Mucosa of descending colon (tissue), 3 donors: ENCODE results near the gene TMOD3. TPM values are rescaled to one million over a fixed set of nuclear protein-coding genes. Genes with fewer than 3 reads are reported as not detected.

Source experiments
- ATAC-seq: fragments of 200-7000 bp; cut with Tn5 transposase; one replicate; pipeline ENCODE4 v1.9.1; 2020; ENCODE audit warnings: mild to moderate bottlenecking, moderate library complexity
- DNase-seq, 3 donors: peaks; one replicate each; pipeline ENCODE4 v3.0.0-alpha.2; 2020
- H3K36me3 ChIP-seq: fragments of 200-600 bp; one replicate; pipeline ENCODE4 v1.8.0; 2021; ENCODE audit warnings: low read depth, mild to moderate bottlenecking
- H3K4me1 ChIP-seq: fragments of 200-600 bp; one replicate; pipeline ENCODE4 v1.8.0; 2021; ENCODE audit warnings: low read depth, mild to moderate bottlenecking
- H3K4me3 ChIP-seq: fragments of 200-600 bp; one replicate; pipeline ENCODE4 v1.8.0; 2021; ENCODE audit warnings: mild to moderate bottlenecking
- H3K9me3 ChIP-seq: fragments of 200-600 bp; one replicate; pipeline ENCODE4 v1.8.0; 2021; ENCODE audit warnings: mild to moderate bottlenecking
- intact Hi-C, 2 donors: fragments of 100-400 bp; cut with DNase I in 1 of 2; cut with micrococcal nuclease in 1 of 2; formaldehyde crosslinking; loops; one replicate each; pipeline versions ENCODE4 v1.11.0 to v1.11.1; 2022; cut with DNase I, micrococcal nuclease
- total RNA-seq, 3 donors: library from RNA; stranded (reverse); fragmentation: NEBNext Ultra II Directional in 2 of 3; extraction: Animal tissue kit (Norgen Biotek cat#: 25700) in 2 of 3; gene quantifications; one replicate each; pipeline versions ENCODE4 v1.2.1 to v1.2.4, GENCODE V29; 2021 to 2023
- TF ChIP-seq, protein P1 (sequence below): fragments of 200-600 bp; IDR thresholded peaks from one replicate; pipeline ENCODE4 v1.8.0; 2022; ENCODE audit warnings: antibody characterized with exemption, mild to moderate bottlenecking
- donor health status: DM: no; HTN: no; CAD: no; lungs with moderate emphysema.
- donor health status: DM: no; HTN: no; CAD: no.
- donor health status: DM: no; HTN: yes; CAD: no.

TMOD3 gene
- total RNA-seq, 3 donors from 2014 or later: 43.8 to 65.2 (median 63.7) TPM

DNA sequence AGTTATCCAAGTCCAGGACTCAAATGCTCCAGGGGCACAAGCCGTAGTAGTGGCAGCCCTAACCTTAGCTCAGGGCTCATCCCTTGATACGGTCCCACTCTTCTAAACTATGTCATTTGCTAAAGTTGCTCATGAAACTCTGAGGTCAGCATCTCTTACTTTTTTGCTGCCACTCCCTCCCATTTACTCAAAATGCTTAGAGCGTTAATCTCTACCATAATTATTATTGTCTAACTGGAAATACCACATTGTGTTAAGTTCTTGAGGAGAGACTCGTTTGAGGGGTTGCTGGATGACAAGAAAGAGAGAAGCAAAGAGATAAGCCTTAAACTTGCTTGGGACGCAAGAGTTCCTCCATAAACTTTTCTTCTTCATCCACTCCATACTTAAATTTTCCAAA lies 26.9 kb upstream of the TMOD3 start:
- ATAC-seq (no peak), DNase-seq (no peak)
- no peaks in the 10 kb centered on the region for H3K9me3 ChIP-seq
- no peak overlapping the region for H3K4me3 ChIP-seq
- no peaks in the 10 kb centered on the region for H3K36me3 ChIP-seq
- no peaks in the 10 kb centered on the region for H3K4me1 ChIP-seq
- intact Hi-C loops: no loop called here
- TF ChIP-seq, protein P1, sequence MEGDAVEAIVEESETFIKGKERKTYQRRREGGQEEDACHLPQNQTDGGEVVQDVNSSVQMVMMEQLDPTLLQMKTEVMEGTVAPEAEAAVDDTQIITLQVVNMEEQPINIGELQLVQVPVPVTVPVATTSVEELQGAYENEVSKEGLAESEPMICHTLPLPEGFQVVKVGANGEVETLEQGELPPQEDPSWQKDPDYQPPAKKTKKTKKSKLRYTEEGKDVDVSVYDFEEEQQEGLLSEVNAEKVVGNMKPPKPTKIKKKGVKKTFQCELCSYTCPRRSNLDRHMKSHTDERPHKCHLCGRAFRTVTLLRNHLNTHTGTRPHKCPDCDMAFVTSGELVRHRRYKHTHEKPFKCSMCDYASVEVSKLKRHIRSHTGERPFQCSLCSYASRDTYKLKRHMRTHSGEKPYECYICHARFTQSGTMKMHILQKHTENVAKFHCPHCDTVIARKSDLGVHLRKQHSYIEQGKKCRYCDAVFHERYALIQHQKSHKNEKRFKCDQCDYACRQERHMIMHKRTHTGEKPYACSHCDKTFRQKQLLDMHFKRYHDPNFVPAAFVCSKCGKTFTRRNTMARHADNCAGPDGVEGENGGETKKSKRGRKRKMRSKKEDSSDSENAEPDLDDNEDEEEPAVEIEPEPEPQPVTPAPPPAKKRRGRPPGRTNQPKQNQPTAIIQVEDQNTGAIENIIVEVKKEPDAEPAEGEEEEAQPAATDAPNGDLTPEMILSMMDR: no peak

DNA sequence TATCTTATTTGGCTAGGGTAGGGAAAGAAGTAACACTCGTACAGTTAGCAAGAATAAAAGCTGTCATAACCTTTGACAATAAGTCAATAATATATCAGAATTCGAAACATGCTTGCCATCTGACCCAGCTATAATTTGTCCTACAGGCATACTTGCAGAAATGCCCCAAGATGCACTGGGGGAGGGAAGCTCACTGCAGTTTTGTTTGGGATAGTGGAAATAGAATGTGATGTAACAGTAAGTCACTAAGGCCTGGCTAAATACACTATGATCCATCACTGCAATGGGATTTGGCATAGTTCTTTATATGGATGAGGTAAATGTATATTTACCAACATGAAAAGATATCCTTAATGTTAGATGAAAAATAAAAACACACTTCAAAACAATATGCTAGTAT lies 25.5 kb upstream of the TMOD3 start:
- no peaks in the 10 kb centered on the region for H3K9me3 ChIP-seq
- no peaks in the 10 kb centered on the region for H3K36me3 ChIP-seq
- intact Hi-C loops: no loop called here
- DNase-seq (no peak), ATAC-seq (no peak)
- H3K4me1 ChIP-seq: no peaks in the 10 kb centered on the region
- TF ChIP-seq, protein P1: no peak
- H3K4me3 ChIP-seq: no peak overlapping the region

DNA sequence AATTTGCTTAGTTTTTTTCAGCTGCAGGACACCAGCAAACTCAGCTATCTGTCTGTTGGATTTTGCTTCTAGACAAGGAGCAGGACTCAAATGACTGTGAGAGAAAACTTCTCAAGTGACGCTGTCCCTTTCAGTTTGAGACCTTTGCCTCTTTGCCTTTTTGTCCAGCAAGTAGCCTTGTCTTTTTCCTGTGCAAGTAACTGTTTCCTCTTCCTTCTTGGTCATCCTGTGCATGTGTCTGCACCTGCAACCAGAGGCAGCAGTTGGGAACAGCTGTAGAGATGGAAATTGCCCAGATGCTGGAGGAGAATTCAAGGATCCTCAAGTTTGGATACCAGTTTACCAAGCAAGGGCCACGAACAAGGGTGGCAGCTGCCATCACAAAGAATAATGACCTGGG lies 23.3 kb upstream of the TMOD3 start:
- intact Hi-C loops: no loop called here
- H3K36me3 ChIP-seq: no peaks in the 10 kb centered on the region
- no peak overlapping the region for H3K4me3 ChIP-seq
- H3K9me3 ChIP-seq: no peaks in the 10 kb centered on the region
- DNase-seq (no peak), ATAC-seq (no peak)
- H3K4me1 ChIP-seq: no peaks in the 10 kb centered on the region
- TF ChIP-seq, protein P1: no peak

DNA sequence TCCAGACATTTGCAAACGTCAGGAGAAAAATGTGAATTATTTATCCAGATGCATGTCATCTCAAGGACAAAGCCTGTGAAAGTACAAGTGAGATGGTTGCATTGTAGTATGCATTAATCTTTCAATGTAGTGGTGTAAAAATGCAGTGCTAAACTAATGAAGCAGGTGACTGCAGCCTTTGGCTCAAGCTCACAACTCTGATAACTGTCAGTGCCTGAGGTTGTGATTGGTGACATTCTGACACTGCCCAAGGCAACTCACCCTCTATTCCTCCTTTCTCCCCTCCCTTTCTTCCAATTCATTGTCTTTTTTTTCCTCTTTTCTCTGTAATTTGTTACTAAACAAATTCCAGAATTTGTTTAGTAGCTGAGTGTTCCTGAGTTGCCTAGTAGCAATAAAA lies 20.0 kb upstream of the TMOD3 start:
- intact Hi-C loops: no loop called here
- no peaks in the 10 kb centered on the region for H3K9me3 ChIP-seq
- TF ChIP-seq, protein P1: no peak
- no peaks in the 10 kb centered on the region for H3K36me3 ChIP-seq
- H3K4me3 ChIP-seq: no peak overlapping the region
- ATAC-seq: no peak
- H3K4me1 ChIP-seq: no peaks in the 10 kb centered on the region
- DNase-seq: no peak

DNA sequence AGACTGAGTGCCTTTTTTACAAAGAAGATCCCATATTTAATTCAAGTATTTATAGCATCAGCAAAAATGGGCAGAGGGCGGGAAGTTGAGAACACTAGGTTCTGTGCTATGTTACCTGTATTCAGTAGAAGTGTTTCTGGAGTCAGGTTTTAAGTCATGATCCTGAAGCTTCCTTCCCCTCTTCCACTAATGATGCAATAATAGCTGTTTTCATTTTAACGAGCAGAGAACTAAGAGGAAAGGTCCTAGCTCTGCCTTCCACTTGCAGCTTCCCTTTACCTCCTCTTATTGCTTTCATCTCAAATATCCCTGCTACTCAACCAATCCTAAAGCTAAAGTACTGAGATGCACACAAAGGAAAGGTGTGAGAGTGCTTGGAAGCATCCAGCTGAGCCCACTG lies 16.9 kb upstream of the TMOD3 start:
- H3K4me3 ChIP-seq: no peak overlapping the region

More for the DNA sequence above, 16.9 kb upstream of the TMOD3 start:
- Histone ChIP-seq H3K4me1 (no peaks in the 10 kb centered on the region), H3K9me3 (no peaks in the 10 kb centered on the region), H3K36me3 (no peaks in the 10 kb centered on the region)
- no peak for DNase-seq
- intact Hi-C loops: no loop called here
- ATAC-seq: no peak
- TF ChIP-seq, protein P1: no peak
